GM21526 (cell line): ENCODE data around the gene TMEM120A.
A peak's percentile ranks its signal among the peaks of the same experiment; 100 is the strongest.
"Not testable (repeated sequence)": the region's sequence is repeated elsewhere in the genome, so short reads cannot be mapped to it uniquely, and the experiment has no call there.

Experiments
- ATAC-seq: cut with Tn5 transposase; IDR thresholded peaks from one replicate; pipeline ENCODE4 v1.9.1; 2021; ENCODE audit warnings: moderate library complexity; ENCODE audit not compliant: unreplicated experiment, low FRiP score

The TMEM120A gene

DNA sequence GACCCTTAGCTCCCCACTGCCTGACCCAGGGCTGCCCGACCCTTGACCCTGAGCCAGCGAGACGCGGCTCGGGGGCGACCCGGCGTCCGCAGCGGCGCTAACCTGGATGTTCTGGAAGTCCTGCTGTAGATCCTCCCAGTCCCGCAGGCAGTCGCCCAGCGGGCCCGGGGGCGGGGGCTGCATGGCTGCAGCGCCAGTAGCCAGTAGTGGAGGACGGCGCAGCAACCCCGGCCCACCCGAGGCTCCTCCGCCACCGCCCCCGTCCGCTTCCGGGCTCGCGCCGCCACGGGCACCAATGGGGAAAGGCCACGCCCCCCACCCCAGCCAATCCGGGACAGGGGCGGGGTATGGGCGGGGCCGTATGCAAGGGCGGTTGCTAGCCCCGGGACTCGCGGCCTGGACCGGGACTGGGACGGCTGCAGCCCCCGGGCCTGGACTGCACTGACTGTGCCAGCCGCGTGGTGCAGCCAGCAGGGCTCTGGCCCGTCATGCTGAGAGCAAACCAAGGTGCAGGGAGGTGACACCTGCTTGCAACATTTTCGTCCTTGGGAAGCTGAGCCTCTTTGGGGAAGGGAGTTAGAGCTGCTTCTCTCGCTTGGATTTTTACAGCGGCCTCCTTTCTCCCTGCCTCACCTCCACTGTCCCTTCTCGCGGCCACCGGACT is at the start of gene TMEM120A:
Gene TMEM120A (minus strand): TSS at position 208 of the 664 bp plus-strand sequence. CDS start 25 bp downstream, at position 183.
- peak; percentile 84 for ATAC-seq

DNA sequence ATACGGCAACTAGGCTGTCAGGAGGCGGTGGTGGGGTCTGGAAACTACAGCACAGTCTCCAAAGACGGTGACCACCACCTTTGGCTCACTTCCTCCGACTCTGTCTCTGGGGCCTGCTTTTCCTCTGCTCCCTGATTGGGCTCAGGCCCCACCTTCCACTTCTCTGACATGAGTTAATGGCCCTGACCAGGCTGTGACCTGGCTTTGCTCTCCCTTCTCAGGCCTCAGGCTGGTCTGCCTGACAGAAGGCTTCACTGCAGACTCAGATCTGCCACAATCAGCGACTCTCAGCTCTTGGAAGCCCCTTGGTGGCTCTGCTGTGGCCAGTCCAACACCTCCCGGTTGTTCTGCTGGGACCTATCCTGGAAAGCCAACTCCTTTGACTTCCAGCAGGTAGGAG is 45.7 kb upstream of the TMEM120A start:
- no peak for ATAC-seq

DNA sequence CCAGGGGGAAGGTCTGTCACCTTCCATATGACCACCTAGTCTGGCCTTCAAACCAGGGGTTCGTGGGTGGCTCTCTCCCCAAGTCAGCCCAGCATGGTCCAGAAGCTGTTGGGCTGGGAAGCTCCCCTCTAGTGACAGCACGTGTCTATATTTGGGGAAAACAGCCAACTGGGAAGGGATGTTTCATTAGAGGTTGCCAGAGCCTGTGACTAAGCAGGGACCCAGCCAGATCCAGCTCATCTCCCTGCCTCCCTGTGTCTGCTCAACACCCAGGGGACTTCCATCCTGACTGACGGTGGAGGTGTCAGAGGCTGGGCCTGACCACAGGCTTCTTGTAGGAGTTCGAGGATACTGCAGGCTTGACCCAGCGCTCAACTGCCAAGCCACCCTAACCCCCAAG is 42.9 kb upstream of the TMEM120A start:
- no peak for ATAC-seq

GRCh38 chr7:76031964-76032363 is 37.6 kb upstream of the TMEM120A start:
- no peak for ATAC-seq

- ATAC-seq = not testable (repeated sequence)
Observed at GRCh38 chr7:76029682-76030081, 35.3 kb upstream of the TMEM120A start.

DNA sequence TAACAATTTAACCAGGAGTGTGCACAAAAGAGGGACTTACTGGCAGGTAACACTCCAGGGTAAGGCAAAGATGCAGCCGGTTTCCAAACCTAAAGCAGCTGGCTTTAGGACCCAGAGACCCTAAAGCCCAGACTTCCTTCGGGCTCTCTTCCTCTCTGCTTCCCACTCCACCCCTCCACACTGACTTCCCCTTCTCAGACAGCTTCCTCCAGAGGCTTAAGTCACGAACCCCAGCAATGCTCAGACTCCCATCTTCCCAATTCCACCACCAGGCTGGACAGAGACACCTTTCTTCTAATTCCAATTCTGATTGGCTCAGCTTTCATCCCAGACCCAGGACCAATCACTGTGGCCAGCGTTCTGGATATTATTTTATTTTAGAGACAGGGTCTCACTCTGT is 28.6 kb upstream of the TMEM120A start:
- ATAC-seq = no peak

DNA sequence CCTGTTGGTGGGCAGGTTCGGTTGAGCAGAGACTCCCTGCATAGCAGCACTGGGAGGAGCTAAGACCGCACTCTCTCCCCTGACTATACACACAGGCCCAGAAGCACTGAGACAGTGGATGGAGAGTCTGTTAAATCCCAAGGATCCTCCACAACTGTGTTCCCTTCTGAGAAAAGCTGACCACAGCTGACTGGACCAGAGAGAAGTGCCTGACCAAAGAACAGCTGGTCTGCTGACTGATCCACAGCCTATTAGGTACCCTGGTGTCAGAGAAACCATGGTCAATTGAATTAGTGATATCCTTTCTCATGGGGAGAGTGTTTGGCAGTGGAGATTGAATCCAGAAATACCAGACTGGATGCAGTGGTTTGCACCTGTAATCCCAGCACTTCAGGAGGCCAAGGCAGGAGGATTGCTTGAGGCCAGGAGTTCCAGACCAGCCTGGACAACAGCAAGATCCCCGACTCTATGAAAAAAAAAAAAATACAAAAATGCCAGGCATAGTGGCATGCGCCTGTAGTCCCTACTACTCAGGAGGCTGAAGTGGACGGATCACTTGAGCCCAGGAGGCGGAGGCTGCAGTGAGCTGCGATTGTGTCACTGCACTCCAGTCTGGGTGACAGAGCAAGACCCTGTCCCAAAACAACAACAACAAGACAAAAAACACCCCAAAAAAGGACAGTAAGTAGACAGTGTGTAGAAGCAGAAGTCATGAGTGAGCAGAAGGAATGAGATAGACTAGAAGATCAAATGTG is 27.8 kb upstream of the TMEM120A start:
- ATAC-seq = no peak

- no peak for ATAC-seq
Observed at GRCh38 chr7:76020031-76020714, 25.8 kb upstream of the TMEM120A start.

GRCh38 chr7:76018520-76018919 is 24.1 kb upstream of the TMEM120A start:
- not testable (repeated sequence) for ATAC-seq

DNA sequence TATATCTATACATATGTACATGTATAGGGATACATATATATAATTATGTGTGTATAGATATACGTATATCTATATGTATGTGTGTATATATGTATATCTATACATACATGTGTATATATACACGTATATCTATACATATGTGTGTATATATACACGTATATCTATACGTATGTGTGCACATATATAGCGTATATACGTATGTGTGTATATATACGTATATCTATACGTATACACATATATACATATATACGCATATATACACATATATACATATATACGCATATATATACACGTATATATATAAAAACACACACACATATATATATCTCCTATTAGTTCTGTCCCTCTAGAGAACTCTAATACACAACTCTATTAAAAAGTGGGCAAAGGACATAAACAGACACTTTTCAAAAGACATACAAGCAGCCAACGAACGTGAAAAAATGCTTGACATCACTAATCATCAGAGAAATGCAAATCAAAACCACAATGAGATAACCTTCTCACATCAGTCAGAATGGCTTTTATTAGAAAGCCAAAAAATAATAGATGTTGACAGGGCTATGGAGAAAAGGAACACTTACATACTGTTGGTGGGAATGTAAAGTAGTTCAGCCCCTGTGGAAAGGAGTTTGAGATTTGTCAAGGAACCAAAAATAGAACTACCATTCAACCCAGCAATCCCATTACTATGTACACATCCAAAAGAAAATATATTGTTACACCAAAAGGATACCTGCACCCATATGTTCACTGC is 22.0 kb upstream of the TMEM120A start:
- no peak for ATAC-seq

DNA sequence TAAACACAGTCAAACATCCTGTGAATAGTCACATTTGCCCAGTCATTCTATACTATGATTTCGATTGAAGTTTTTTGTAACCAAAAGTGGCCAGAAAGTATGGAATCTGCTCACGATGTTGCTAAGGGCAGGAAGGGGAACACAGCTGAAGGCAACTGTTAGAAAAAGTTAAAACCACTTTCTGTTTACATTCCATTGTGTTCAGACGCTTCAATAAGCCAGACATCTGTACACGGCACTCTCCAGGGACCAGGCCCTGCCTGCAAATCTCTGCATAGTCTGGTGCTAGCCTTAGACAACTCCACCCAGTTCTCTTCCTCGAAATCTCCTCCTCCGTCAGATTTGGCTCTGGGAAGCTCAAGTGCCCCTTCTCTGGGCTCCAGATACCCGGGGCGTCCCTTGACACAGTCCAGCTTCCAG is 17.1 kb upstream of the TMEM120A start:
- ATAC-seq = no peak

- ATAC-seq = no peak
Observed at GRCh38 chr7:76009672-76010600, 15.5 kb upstream of the TMEM120A start.

DNA sequence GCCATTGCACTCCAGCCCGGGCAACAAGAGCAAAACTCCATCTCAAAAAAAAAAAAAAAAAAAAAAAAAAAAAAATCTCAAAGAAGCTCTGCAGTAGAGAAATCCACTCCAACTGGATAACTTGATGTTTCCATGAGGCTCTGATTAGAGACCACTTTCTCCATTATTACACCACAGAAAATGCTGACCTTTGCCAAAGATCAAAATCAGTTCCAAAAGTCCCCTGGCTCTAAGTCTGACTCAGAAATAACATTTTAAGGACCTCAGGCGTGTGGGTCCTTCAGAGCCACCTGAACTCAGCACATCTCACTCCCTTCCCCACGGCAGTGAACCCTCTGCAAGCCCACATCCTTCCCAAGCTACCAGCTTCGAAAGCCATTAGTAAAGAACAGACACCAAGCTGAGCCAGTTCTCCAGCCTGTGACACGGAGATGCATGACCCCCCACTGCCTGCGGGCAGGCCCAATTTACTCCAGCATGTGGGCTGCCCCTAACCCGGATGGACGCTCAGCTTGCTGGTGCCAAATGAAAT is 13.8 kb upstream of the TMEM120A start:
- no peak for ATAC-seq

DNA sequence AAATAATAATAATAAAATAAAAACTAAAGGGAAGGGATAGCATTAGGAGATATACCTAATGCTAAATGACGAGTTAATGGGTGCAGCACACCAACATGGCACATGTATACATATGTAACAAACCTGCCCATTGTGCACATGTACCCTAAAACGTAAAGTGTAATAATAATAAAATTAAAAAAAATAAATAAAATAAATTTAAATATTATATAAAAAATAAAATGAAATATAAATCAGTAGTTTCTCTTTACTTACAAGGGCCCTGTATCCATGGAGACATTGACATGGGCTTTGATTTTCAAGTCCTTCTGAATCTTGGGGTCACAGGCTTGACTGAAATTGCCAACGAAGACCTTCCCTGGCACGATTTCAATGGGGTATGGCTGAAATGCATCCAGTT is 10.6 kb upstream of the TMEM120A start:
- not testable (repeated sequence) for ATAC-seq

DNA sequence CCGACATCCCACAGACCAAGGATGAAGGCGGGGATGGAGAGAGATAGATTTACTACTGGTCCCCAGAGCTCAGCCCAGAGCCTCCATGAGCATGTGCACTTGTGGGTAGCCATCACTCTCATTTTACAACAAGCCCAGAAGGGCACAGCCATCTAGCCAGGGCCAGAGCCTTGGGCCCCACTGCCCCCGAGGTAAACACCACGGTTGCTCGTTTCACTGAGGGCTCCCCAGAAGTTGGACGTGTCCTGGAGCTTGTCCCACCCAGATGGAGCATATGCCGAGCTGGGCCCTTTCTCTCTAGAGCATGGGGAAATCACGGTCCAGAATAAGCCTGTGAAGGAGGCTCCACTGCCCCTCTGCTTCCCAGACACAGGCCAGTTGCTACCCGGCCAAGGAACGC is 9.0 kb upstream of the TMEM120A start:
- ATAC-seq = no peak

DNA sequence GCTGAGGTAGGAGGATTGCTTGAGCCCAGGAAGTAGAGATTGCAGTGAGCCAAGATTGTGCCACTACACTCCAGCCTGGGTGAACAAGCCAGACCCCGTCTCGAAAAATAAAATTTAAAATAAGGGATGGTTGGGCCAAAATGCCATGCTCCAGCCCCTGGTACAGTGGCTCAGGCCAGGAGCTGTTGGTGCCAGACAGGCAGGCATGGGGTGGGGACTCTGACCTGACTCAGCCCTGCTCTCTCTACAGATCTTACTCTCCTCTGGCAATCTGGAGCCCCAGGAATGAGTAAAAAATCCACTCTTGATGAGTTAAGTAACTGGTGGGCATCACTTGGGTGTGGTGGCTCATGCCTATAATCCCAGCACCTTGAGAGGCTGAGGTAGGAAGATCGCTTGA is 8.4 kb upstream of the TMEM120A start:
- no peak for ATAC-seq

DNA sequence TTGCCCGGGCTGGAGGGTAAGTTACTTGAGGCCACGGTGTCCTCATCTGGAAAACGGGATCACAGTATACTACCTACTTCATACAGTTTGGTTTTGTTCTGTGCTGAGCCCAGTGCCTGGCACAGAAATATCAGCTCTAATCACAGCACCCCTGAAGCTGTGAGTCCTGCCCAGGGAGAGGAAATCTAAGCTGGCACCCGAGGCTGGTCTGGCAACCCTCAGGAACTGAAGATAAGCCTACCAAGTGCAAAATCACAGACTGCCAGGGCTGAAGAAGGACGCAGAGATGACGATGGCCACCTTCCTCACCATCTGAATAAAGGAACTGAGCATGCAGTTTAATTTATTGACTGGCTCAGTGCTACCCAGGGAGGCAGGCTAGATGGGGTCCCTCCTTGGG is 7.7 kb upstream of the TMEM120A start:
- ATAC-seq = no peak

GRCh38 chr7:76000566-76000965 is 6.2 kb upstream of the TMEM120A start:
- ATAC-seq = no peak

DNA sequence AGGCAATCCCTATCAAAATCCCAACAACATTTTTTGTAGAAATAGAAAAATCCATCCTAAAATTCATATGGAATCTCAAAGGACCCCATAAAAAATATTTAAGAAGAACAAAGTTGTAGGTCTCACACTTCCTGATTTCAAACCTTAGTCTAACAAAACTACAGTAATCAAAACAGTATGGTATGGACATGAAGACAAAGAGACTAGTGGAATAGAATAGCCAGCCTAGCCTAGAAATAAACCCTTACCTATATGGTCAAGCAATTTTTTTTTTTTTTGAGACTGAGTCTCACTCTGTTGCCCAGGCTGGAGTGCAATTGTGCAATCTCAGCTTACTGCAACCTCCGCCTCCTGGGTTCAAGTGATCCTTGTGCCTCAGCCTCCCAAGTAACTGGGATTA is 3.6 kb upstream of the TMEM120A start:
- ATAC-seq = no peak

GRCh38 chr7:75996476-75996875 is 2.1 kb upstream of the TMEM120A start:
- ATAC-seq = no peak
